Activated T-cell treated with anti-CD3 and anti-CD28 coated beads, Interleukin-2, amount 50 U/mL, for 24 hours (primary cell): ENCODE measurements around the gene RCVRN.
"Not testable (repeated sequence)": the region's sequence is repeated elsewhere in the genome, so short reads cannot be mapped to it uniquely, and the experiment has no call there.

Source experiments
- DNase-seq: peaks from one replicate; pipeline ENCODE4 v3.0.0-alpha.2; 2020
- H3K27ac Mint-ChIP-seq: 2 replicates; pipeline ENCODE4 v1.8.0; 2020; ENCODE audit warnings: mild to moderate bottlenecking, mixed read lengths
- H3K27me3 Mint-ChIP-seq: 2 replicates; pipeline ENCODE4 v1.8.0; 2020; ENCODE audit warnings: mixed read lengths
- H3K36me3 Mint-ChIP-seq: 2 replicates; pipeline ENCODE4 v1.8.0; 2020; ENCODE audit warnings: low read depth, mixed read lengths
- H3K4me1 Mint-ChIP-seq: 2 replicates; pipeline ENCODE4 v1.8.0; 2020; ENCODE audit warnings: low read depth, mixed read lengths
- H3K4me3 Mint-ChIP-seq: 2 replicates; pipeline ENCODE4 v1.8.0; 2020; ENCODE audit warnings: mild to moderate bottlenecking, moderate library complexity, mixed read lengths
- H3K9me3 Mint-ChIP-seq: 2 replicates; pipeline ENCODE4 v1.8.0; 2020; ENCODE audit warnings: mixed read lengths

RCVRN gene

GRCh38 chr17:9931144-9931741, 26.2 kb upstream of the RCVRN start:
- Mint-ChIP-seq H3K27ac (no peak overlapping the region), H3K9me3 (no peaks in the 10 kb centered on the region), H3K27me3 (no peaks in the 10 kb centered on the region), H3K4me1 (no peaks in the 10 kb centered on the region), H3K36me3 (no peaks in the 10 kb centered on the region), H3K4me3 (no peak overlapping the region)
- no peak for DNase-seq

DNA sequence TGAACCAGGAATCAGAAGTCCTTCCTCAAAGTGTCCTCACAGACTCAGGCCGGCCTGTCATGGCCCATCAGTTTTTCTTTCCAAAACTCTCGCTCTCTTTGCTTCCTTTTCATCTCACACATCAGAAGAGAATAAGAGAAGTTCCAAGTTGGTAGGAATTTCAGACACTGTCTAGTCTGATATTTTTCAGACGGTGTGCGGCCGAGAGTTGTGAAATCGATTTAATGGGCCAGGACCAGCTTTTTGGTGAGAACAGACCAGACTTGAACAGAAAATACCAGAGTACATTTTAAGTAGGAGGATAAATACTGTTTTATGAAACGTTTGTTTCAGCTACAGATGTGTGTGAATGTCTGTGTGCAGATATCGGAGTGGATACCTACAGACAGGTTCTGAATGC, 24.8 kb upstream of the RCVRN start:
- H3K36me3 Mint-ChIP-seq: no peaks in the 10 kb centered on the region
- no peaks in the 10 kb centered on the region for H3K27me3 Mint-ChIP-seq
- DNase-seq: no peak

DNA sequence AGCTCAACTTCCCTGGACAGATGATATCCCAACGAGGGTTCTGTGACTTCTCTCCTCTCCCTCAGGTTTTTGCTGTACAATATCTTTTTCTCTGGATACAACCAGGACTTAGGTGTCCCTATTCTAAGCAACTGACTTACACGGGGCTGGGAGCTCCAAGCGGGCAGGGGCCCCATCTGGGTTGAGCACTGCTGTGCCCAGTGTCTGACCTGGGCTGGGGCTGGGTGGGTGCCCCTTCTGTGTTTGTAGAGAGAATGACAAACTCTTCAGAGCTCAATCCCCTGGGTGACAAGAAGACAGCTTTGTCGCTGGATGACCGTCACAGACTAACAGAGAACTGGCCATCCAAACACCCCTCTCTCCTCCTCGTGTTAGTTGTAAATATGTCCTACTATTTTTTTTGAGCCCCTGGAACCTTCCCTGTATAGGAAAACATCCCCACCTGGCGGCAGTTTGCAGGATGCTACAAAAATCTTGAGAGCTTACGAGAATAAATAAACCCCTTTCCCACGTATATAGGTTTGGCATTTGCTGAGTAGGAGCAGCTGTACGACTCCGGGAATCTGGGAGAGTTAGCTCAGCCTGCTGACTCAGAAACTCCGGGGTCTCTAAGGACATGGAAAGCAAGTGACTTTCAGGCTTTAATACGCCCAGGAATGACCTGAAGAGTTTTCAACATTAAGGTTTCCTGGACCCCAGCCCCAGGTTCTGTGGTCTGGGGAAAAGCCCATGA, 23.7 kb upstream of the RCVRN start:
- DNase-seq: no peak
- Mint-ChIP-seq H3K27me3 (no peaks in the 10 kb centered on the region), H3K27ac (no peak overlapping the region), H3K4me1 (peaks cover 2% of the 10 kb centered on the region), H3K4me3 (no peak overlapping the region), H3K36me3 (no peaks in the 10 kb centered on the region), H3K9me3 (no peaks in the 10 kb centered on the region)

More for the DNA sequence above, 24.8 kb upstream of the RCVRN start:
- Mint-ChIP-seq H3K27ac (no peak overlapping the region), H3K9me3 (no peaks in the 10 kb centered on the region), H3K4me3 (no peak overlapping the region), H3K4me1 (no peaks in the 10 kb centered on the region)

GRCh38 chr17:9926150-9926804, 21.2 kb upstream of the RCVRN start:
- H3K4me3 Mint-ChIP-seq: no peak overlapping the region
- no peaks in the 10 kb centered on the region for H3K27me3 Mint-ChIP-seq
- no peak overlapping the region for H3K27ac Mint-ChIP-seq
- H3K9me3 Mint-ChIP-seq: no peaks in the 10 kb centered on the region
- peaks cover 2% of the 10 kb centered on the region for H3K4me1 Mint-ChIP-seq
- DNase-seq: no peak
- no peaks in the 10 kb centered on the region for H3K36me3 Mint-ChIP-seq

DNA sequence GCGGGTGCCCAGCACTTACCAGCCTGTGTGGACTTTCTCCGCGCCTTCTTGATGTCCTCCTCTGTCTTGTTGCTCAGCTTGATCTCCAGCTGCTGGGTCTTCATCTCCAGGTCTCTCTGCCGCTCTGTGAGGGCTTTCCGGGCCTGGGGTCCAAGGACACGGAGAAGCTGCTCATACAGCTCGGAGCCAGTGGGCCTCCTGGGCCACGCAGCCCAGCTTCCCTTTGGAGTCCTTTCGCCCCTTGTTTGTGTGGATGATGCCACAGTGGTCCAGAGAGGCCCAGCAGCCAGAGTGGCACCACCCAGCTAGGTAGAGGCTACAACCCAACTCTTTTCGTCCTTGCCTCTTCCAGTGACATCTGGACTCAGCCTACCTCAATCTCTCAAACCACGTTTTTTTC, 20.4 kb upstream of the RCVRN start:
- H3K27me3 Mint-ChIP-seq: no peaks in the 10 kb centered on the region
- no peaks in the 10 kb centered on the region for H3K9me3 Mint-ChIP-seq
- H3K36me3 Mint-ChIP-seq: no peaks in the 10 kb centered on the region
- H3K4me3 Mint-ChIP-seq: no peak overlapping the region
- no peak for DNase-seq
- H3K4me1 Mint-ChIP-seq: peaks cover 2% of the 10 kb centered on the region
- no peak overlapping the region for H3K27ac Mint-ChIP-seq

DNA sequence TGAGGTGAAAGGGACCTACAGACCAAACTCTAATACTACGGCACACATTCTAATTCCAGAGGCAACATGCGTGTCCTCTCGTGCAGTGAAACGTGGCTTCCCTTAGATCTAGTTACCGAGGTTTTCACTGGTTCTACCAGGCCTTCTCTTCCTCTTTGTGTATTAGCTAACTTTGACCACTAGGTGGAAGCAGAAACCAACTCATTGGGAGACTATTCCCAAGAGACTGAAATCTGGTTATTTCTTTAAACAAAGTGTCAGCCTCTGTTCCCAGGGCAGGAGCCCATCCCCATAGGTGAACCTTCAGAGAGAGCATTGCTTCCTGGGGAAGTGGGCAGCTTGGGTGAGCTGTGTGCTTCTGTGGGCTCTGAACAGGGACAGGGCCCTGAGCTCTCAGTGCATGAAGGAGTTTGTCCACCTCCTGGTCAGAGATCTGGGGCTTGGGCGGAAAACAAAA, 19.7 kb upstream of the RCVRN start:
- Mint-ChIP-seq H3K4me3 (no peak overlapping the region), H3K9me3 (no peaks in the 10 kb centered on the region), H3K4me1 (peaks cover 2% of the 10 kb centered on the region), H3K27me3 (no peaks in the 10 kb centered on the region), H3K27ac (no peak overlapping the region), H3K36me3 (no peaks in the 10 kb centered on the region)
- peak; percentile 32 for DNase-seq

DNA sequence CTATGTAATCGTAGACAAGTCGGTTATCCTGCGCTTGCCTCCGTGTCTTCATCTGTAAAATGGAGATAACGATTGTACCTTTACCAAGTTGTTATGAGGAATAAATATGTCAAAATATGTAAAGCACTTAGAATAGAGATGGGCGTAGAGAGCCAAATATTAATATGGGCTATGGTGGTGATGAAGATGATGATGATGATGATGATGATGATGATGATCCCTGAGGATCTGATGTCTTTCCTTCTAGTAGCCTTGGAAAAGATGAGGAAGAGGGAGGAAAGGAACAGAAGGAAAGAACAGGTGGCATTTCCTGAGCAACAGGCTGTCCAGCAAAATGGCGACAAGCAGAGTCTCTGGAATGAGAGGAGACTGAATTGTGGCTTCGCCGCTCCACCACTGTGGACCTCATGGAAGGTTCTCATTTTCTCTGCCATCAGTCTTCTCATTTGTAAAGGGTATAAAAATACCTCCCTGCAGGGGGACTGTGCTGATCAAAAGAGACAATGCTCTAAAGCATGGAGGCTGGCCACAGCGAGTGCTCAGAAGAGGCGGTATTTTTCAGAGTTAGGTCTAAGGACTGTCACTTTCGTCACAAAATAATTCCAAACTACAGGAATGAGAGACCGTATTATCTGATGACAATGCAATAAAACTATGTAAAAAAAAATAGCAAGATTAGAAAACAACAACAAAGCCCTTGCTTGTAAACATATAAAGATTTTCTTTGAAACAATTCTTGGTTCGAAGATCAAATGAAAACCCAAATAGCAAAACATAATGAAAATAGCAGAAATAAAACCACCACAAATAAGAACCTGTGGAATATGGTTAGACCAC, 17.2 kb upstream of the RCVRN start:
- H3K36me3 Mint-ChIP-seq: no peaks in the 10 kb centered on the region

DNA sequence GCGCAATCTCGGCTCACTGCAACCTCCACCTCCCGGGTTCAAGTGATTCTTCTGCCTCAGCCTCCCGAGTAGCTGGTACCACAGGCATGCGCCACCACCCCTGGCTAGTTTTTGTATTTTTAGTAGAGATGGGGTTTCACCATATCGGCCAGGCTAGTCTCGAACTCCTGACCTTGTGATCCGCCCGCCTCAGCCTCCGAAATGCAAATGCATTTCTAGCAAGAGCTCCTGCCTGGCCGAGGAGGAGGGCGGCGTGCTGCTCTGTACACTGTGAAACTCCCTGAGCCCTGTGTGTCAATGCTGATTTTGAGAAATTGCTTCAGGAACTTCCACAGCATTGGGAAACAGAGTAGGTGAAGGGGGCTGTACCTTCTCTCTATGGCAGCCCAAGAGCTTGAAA, 16.1 kb upstream of the RCVRN start:
- not testable (repeated sequence) for DNase-seq, H3K27ac Mint-ChIP-seq, H3K4me1 Mint-ChIP-seq, H3K36me3 Mint-ChIP-seq, H3K27me3 Mint-ChIP-seq, H3K9me3 Mint-ChIP-seq, H3K4me3 Mint-ChIP-seq

More for the DNA sequence above, 17.2 kb upstream of the RCVRN start:
- Mint-ChIP-seq H3K4me1 (peaks cover 2% of the 10 kb centered on the region), H3K27me3 (no peaks in the 10 kb centered on the region), H3K9me3 (no peaks in the 10 kb centered on the region), H3K27ac (no peak overlapping the region), H3K4me3 (no peak overlapping the region)
- no peak for DNase-seq

DNA sequence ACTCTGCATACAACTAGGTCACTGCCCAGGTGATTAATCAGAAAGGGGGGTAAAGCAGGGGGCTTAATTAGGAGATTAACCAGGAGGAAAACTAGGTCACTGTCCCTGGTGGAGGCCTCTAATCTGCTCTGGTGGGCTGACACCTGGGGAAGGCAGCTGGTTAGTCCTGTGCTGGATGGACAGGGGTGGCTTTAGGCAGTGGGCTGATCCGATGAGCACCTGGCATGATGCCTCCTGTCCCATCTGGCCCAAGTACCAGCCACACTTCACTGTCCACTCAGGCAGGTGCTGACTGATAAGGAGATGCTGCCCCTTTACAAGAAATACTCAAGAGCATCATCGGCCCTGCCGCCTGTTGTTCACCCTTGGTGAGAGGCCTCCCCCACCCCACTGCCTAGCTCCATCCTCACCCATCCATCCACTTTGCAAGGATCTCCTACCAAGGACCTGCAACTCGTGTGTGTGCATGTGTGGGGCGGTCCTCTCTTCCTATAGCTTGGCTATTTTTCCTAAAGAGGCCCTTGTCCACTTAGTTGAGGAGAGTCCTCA, 13.8 kb upstream of the RCVRN start:
- Mint-ChIP-seq H3K4me1 (no peaks in the 10 kb centered on the region), H3K9me3 (no peaks in the 10 kb centered on the region), H3K36me3 (no peaks in the 10 kb centered on the region), H3K27me3 (no peaks in the 10 kb centered on the region), H3K4me3 (no peak overlapping the region), H3K27ac (no peak overlapping the region)
- DNase-seq: no peak

- Mint-ChIP-seq H3K9me3 (no peaks in the 10 kb centered on the region), H3K4me3 (no peak overlapping the region), H3K27me3 (no peaks in the 10 kb centered on the region), H3K4me1 (no peaks in the 10 kb centered on the region), H3K36me3 (no peaks in the 10 kb centered on the region), H3K27ac (no peak overlapping the region)
- no peak for DNase-seq
Measured at GRCh38 chr17:9918352-9918751, 13.3 kb upstream of the RCVRN start.

GRCh38 chr17:9917801-9918200, 12.7 kb upstream of the RCVRN start:
- H3K4me3 Mint-ChIP-seq: no peak overlapping the region
- H3K27me3 Mint-ChIP-seq: no peaks in the 10 kb centered on the region
- no peak overlapping the region for H3K27ac Mint-ChIP-seq

GRCh38 chr17:9917131-9917530, 12.1 kb upstream of the RCVRN start:
- no peak for DNase-seq
- no peaks in the 10 kb centered on the region for H3K9me3 Mint-ChIP-seq
- H3K27ac Mint-ChIP-seq: no peak overlapping the region
- H3K27me3 Mint-ChIP-seq: no peaks in the 10 kb centered on the region
- H3K4me1 Mint-ChIP-seq: no peaks in the 10 kb centered on the region
- no peak overlapping the region for H3K4me3 Mint-ChIP-seq
- no peaks in the 10 kb centered on the region for H3K36me3 Mint-ChIP-seq

More at GRCh38 chr17:9917801-9918200, 12.7 kb upstream of the RCVRN start:
- H3K36me3 Mint-ChIP-seq: no peaks in the 10 kb centered on the region
- H3K4me1 Mint-ChIP-seq: no peaks in the 10 kb centered on the region
- no peak for DNase-seq
- no peaks in the 10 kb centered on the region for H3K9me3 Mint-ChIP-seq

DNA sequence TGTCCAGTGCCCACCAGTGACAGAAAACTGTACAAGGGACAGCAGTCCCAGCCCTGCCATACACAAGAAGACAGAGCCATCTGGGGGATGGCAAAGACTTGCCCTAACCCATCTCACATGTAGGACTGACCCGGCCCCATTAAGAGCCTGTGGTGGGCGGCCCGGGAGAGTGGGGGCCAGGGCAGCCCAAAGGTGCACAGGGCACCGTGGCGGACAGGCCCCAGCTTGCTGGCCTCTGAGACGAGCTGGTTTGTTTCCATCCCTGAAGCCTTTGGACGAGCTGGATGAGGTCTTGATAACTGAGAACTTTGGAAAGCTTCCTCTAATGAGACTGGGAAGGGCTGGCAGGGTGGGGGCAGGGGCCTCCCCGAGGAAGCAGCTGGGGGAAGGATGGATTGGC, 11.0 kb upstream of the RCVRN start:
- Mint-ChIP-seq H3K27me3 (no peaks in the 10 kb centered on the region), H3K4me1 (no peaks in the 10 kb centered on the region), H3K4me3 (no peak overlapping the region), H3K36me3 (no peaks in the 10 kb centered on the region), H3K27ac (no peak overlapping the region), H3K9me3 (no peaks in the 10 kb centered on the region)
- DNase-seq: no peak

GRCh38 chr17:9913476-9913875, 8.4 kb upstream of the RCVRN start:
- no peaks in the 10 kb centered on the region for H3K4me1 Mint-ChIP-seq
- no peaks in the 10 kb centered on the region for H3K36me3 Mint-ChIP-seq
- no peak overlapping the region for H3K4me3 Mint-ChIP-seq
- DNase-seq: no peak
- no peak overlapping the region for H3K27ac Mint-ChIP-seq
- H3K9me3 Mint-ChIP-seq: no peaks in the 10 kb centered on the region
- H3K27me3 Mint-ChIP-seq: no peaks in the 10 kb centered on the region
